MM.1S (cell line): ENCODE measurements around the gene DDOST.

Source experiments
- CTCF ChIP-seq: fragments of 300-600 bp; sonication (generic); IDR thresholded peaks from 2 replicates; pipeline ENCODE4 v1.5.1; 2016; ENCODE audit warnings: antibody characterized with exemption, low read length, mixed read lengths
- EZH2 ChIP-seq: fragments of 300-600 bp; sonication (generic); optimal IDR thresholded peaks from 2 replicates; pipeline ENCODE3; 2017; ENCODE audit warnings: low read depth, mild to moderate bottlenecking, antibody characterized with exemption, low read length, mixed read lengths
- EZH2phosphoT487 ChIP-seq: fragments of 300-600 bp; sonication (generic); IDR thresholded peaks from 2 replicates; pipeline ENCODE4 v1.6.1; 2018; ENCODE audit warnings: antibody characterized with exemption, low read length

DNA sequence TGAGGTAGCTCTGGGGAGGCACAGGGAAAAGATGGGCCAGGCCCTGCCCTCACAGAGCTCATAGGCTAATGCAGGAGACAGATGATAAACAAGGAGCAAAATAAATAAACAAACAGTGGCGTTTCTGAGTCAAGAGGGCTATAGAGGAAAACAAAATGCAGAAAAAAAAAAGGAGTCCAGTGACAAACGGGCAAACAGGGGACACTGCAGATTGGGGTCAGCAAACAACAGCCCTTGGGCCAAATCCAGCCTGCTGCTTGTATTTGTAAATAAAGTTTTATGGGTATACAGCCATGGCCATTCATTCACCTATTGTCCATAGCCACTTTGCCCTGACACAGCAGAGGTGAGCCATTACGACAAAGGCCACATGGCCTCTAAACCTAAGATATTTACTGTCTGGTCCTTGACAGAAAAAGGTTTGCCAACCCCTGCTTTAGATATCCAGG lies 47.0 kb downstream of the DDOST start:
- TF ChIP-seq CTCF: no peak
- TF ChIP-seq EZH2phosphoT487: no peak
- no peak for TF ChIP-seq EZH2
